Upper lobe of left lung (tissue), 4 donors: Measurements from ENCODE around the gene TAAR5.

Experiments
- CTCF ChIP-seq, 6 experiments: fragments of 450-650 bp in 4 of 6; fragments of 200-600 bp in 2 of 6; sonication (generic) in 2 of 6; IDR thresholded peaks; one replicate each; pipeline ENCODE4 v1.5.1; 2016 to 2019; ENCODE audit warnings: antibody characterized with exemption in 6 of 6
- EP300 ChIP-seq, 4 donors: sonication (generic); formaldehyde crosslinking; IDR thresholded peaks; one replicate each; pipeline ENCODE4 v1.5.1; 2017; ENCODE audit warnings: antibody characterized with exemption in 4 of 4, control low read depth in 2 of 4
- POLR2A ChIP-seq, 4 donors: fragments of 450-650 bp; IDR thresholded peaks; one replicate each; pipeline ENCODE4 v1.5.1; 2016 to 2017; ENCODE audit warnings: antibody characterized with exemption in 4 of 4, mild to moderate bottlenecking in 2 of 4
- POLR2AphosphoS5 ChIP-seq, 2 donors: sonication (generic); formaldehyde crosslinking; IDR thresholded peaks; one replicate each; pipeline ENCODE4 v1.5.1; 2017; ENCODE audit warnings: antibody characterized with exemption in 2 of 2

- no peak for TF ChIP-seq POLR2A (IDR thresholded peaks at IDR 0.05)
- no peak for TF ChIP-seq EP300 (IDR thresholded peaks at IDR 0.05)
- no peak for TF ChIP-seq CTCF (IDR thresholded peaks at IDR 0.05)
- TF ChIP-seq POLR2AphosphoS5 (IDR thresholded peaks at IDR 0.05): no peak
Observed at GRCh38 chr6:132551214-132551613, 38.3 kb downstream of the TAAR5 start.
